Psoas muscle (tissue), 8 donors: ENCODE results near the gene TSPAN9. TPM values are rescaled to one million over a fixed set of nuclear protein-coding genes. Genes with fewer than 3 reads are reported as not detected.

Experiments used
- ATAC-seq, 4 donors: fragments of 200-7000 bp; cut with Tn5 transposase; one replicate each; pipeline ENCODE4 v1.9.1; 2020; ENCODE audit warnings: moderate library complexity in 3 of 4, mild to moderate bottlenecking in 2 of 4
- DNase-seq, 2 donors: peaks; one replicate each; pipeline ENCODE4 v3.0.0-alpha.2; 2020
- H3K27ac ChIP-seq: fragments of 200-600 bp; one replicate; pipeline ENCODE4 v1.8.0; 2022
- H3K27me3 ChIP-seq, 3 donors: fragments of 200-600 bp in 1 of 3; one replicate each; pipeline versions ENCODE4 v1.6.1 to v1.8.0; 2013 to 2022; ENCODE audit warnings: low read length in 2 of 3, mild to moderate bottlenecking in 2 of 3, moderate library complexity in 1 of 3; ENCODE audit not compliant: insufficient read depth in 3 of 3
- H3K36me3 ChIP-seq, 2 donors: fragments of 200-600 bp in 1 of 2; one replicate each; pipeline versions ENCODE4 v1.6.1 to v1.8.0; 2013 to 2022; ENCODE audit warnings: low read depth in 1 of 2, mild to moderate bottlenecking in 1 of 2, moderate library complexity in 1 of 2; ENCODE audit not compliant: insufficient read depth in 1 of 2
- H3K4me1 ChIP-seq: fragments of 200-600 bp; one replicate; pipeline ENCODE4 v1.8.0; 2022
- H3K4me3 ChIP-seq: fragments of 200-600 bp; one replicate; pipeline ENCODE4 v1.8.0; 2022; ENCODE audit warnings: mild to moderate bottlenecking
- H3K9me3 ChIP-seq: fragments of 200-600 bp; one replicate; pipeline ENCODE4 v1.8.0; 2022
- CTCF ChIP-seq: fragments of 200-600 bp; IDR thresholded peaks from one replicate; pipeline ENCODE4 v1.8.0; 2022; ENCODE audit warnings: antibody characterized with exemption
- WGBS, 3 donors: extraction: QIAGEN DNeasy Blood & Tissue Kit; methylation state at CpG; one replicate each; pipeline versions ENCODE4 v1.1.6 to v1.1.7; 2013; 5-methylcytosine and 5-hydroxymethylcytosine counted together
- intact Hi-C, 2 donors: fragments of 100-400 bp; cut with DNase I; formaldehyde crosslinking; loops; one replicate each; pipeline versions ENCODE4 v1.11.0 to v1.14.2; 2022
- polyA plus RNA-seq, 3 donors: library from polyadenylated mRNA; stranded (reverse); fragments of 200-250 nt; gene quantifications; one replicate each; pipeline ENCODE4 v1.2.3, GENCODE V29; 2013
- total RNA-seq, 4 donors: library from RNA; stranded (reverse); fragmentation: NEBNext Ultra II Directional in 2 of 4; extraction: Animal tissue kit (Norgen Biotek cat#: 25700) in 2 of 4; gene quantifications; one replicate each; pipeline versions ENCODE4 v1.2.1 to v1.2.4, GENCODE V29; 2021 to 2023
- donor health status: healthy with polysubstance abuse.
- donor health status: DM: no; HTN: no; CAD: no; lungs with moderate emphysema.
- donor health status: Bipolar disorder and iron deficiency.
- donor health status: healthy.
- donor health status: DM: yes; HTN: yes; CAD: no.
- donor health status: DM: no; HTN: no; CAD: no.
- donor health status: DM: no; HTN: no; CAD: no.
- donor health status: DM: yes; HTN: yes; CAD: no.

Gene TSPAN9
- total and polyA plus RNA-seq, 7 donors, result 6.4 to 28.0 (median 11.6) TPM

GRCh38 chr12:3292677-3293412 lies 215.7 kb downstream of the TSPAN9 start:
- WGBS, 3 donors, result 80 to 83% (median 83%) methylated on average over 12 of the region's 12 CpGs
- DNase-seq, result no peak
- Histone ChIP-seq H3K4me1 (peaks cover 10% of the 10 kb centered on the region), H3K27me3 (peaks cover 0 to 4% (median 0%) of the 10 kb centered on the region in 3 donors), H3K9me3 (no peaks in the 10 kb centered on the region), H3K4me3 (no peak overlapping the region), H3K36me3 (no peaks in the 10 kb centered on the region), H3K27ac (no peak overlapping the region)
- intact Hi-C loops, result no loop called here
- ATAC-seq, result no peak
- TF ChIP-seq CTCF, result no peak

GRCh38 chr12:3293446-3294161 lies 216.4 kb downstream of the TSPAN9 start:
- Histone ChIP-seq H3K27me3 (peaks cover 0 to 4% (median 0%) of the 10 kb centered on the region in 3 donors), H3K4me3 (no peak overlapping the region), H3K36me3 (no peaks in the 10 kb centered on the region), H3K9me3 (no peaks in the 10 kb centered on the region), H3K27ac (no peak overlapping the region), H3K4me1 (peaks cover 10% of the 10 kb centered on the region)
- TF ChIP-seq CTCF, result no peak
- DNase-seq, result no peak
- 54 to 56% (median 56%) methylated on average over 18 of the region's 18 CpGs for WGBS, 3 donors
- ATAC-seq, result peak in 1 of 4 donors; percentile 25
- intact Hi-C loops, result no loop called here

GRCh38 chr12:3294481-3294911 lies 217.3 kb downstream of the TSPAN9 start:
- peak in 1 of 2 donors; percentile 54 for DNase-seq
- WGBS, 3 donors, result 31 to 40% (median 36%) methylated on average over 14 to 15 of the region's 15 CpGs
- Histone ChIP-seq H3K4me3 (no peak overlapping the region), H3K9me3 (no peaks in the 10 kb centered on the region), H3K4me1 (peaks cover 13% of the 10 kb centered on the region), H3K27ac (no peak overlapping the region), H3K27me3 (peaks cover 0 to 4% (median 0%) of the 10 kb centered on the region in 3 donors), H3K36me3 (no peaks in the 10 kb centered on the region)
- intact Hi-C loops, result no loop called here
- ATAC-seq, result peak in 3 of 4 donors; percentile 9 to 25 (median 19)
- TF ChIP-seq CTCF, result no peak

- H3K27ac ChIP-seq, result no peak overlapping the region
- 86 to 92% (median 88%) methylated on average over 8 of the region's 8 CpGs for WGBS, 3 donors
- H3K9me3 ChIP-seq, result no peaks in the 10 kb centered on the region
- intact Hi-C loops, result no loop called here
- H3K4me1 ChIP-seq, result peaks cover 16% of the 10 kb centered on the region
- no peak for ATAC-seq
- no peaks in the 10 kb centered on the region for H3K36me3 ChIP-seq
- no peak for DNase-seq
- no peak overlapping the region for H3K4me3 ChIP-seq
- no peak for TF ChIP-seq CTCF
- H3K27me3 ChIP-seq, result peaks cover 0 to 4% (median 0%) of the 10 kb centered on the region in 3 donors
These were observed 218.0 kb downstream of the TSPAN9 start for GRCh38 chr12:3295225-3295624.
